GM10248 (cell line): ENCODE measurements around the gene ACSF2.
"Not testable (repeated sequence)": the region's sequence is repeated elsewhere in the genome, so short reads cannot be mapped to it uniquely, and the experiment has no call there.

ENCODE experiments used
- CTCF ChIA-PET: fragments of 300-600 bp; sonication (Branson Sonifier 250); formaldehyde crosslinking; extraction: SDS; loops from one replicate; lab custom pipeline; 2021; ENCODE audit warnings: antibody characterized with exemption; lab: Yijun Ruan, JAX
- POLR2A ChIA-PET: fragments of 350-650 bp; sonication (Branson Sonifier 250); formaldehyde crosslinking; extraction: SDS; loops from one replicate; lab custom pipeline; 2020; ENCODE audit warnings: antibody characterized with exemption; lab: Yijun Ruan, JAX
- DNase-seq: peaks from one replicate; pipeline ENCODE4 v3.0.0; 2012; ENCODE audit errors: extremely low spot score
- CTCF ChIP-seq: IDR thresholded peaks from 2 replicates; pipeline ENCODE4 v1.5.1; 2012; ENCODE audit warnings: mild to moderate bottlenecking, low read depth; ENCODE audit errors: extremely low read depth, missing control alignments, control extremely low read depth

Gene ACSF2

GRCh38 chr17:50394711-50395110, 31.3 kb upstream of the ACSF2 start:
- CTCF ChIA-PET = interaction anchor here (4.3 kb wide), 1 partner anchor 84 kb away, joined by 19 read pairs; the partner anchor contains the start of gene RSAD1
- DNase-seq = no peak
- TF ChIP-seq CTCF = no peak
- POLR2A ChIA-PET = no interaction called here

- POLR2A ChIA-PET = interaction anchor here (0.6 to 1.8 kb wide), 5 partner anchors 10 to 1204 kb away, joined by 3 to 6 read pairs (median 4); no protein-coding TSS in a partner anchor
- DNase-seq = peak; percentile 20
Observed at GRCh38 chr17:50396261-50397110, 29.5 kb upstream of the ACSF2 start.

GRCh38 chr17:50397111-50397918, 28.7 kb upstream of the ACSF2 start, which contains the start of gene LRRC59:
LRRC59 (minus strand) TSS chr17:50397523; CDS start chr17:50397317, 206 bp downstream.
- ChIA-PET CTCF (interaction anchor here (0.7 to 4.7 kb wide), 53 partner anchors 10 to 470 kb away, joined by 3 to 59 read pairs (median 5); partner anchors contain the start of genes ACSF2, CHAD, EME1 and MRPL27), POLR2A (interaction anchor here (0.6 to 1.8 kb wide), 3 partner anchors 9 to 266 kb away, joined by 3 to 6 read pairs (median 4); no protein-coding TSS in a partner anchor)
- TF ChIP-seq CTCF = peak; percentile 100
- DNase-seq = peak; percentile 94

More at GRCh38 chr17:50396261-50397110, 29.5 kb upstream of the ACSF2 start:
- CTCF ChIA-PET = interaction anchor here (0.7 to 4.7 kb wide), 44 partner anchors 10 to 471 kb away, joined by 3 to 59 read pairs (median 6); partner anchors contain the start of genes ACSF2, CHAD, EME1 and MRPL27
- TF ChIP-seq CTCF = no peak

GRCh38 chr17:50397919-50398285, 28.1 kb upstream of the ACSF2 start:
- ChIA-PET CTCF (interaction anchor here (0.7 to 4.7 kb wide), 47 partner anchors 9 to 469 kb away, joined by 3 to 59 read pairs (median 7); partner anchors contain the start of genes ACSF2, CHAD, EME1 and MRPL27), POLR2A (interaction anchor here (1.2 to 1.8 kb wide), 2 partner anchors 8 to 16 kb away, joined by 4 to 6 read pairs; no protein-coding TSS in a partner anchor)
- TF ChIP-seq CTCF = no peak
- DNase-seq = peak; percentile 11

GRCh38 chr17:50398672-50399071, 27.3 kb upstream of the ACSF2 start:
- POLR2A ChIA-PET = not testable (repeated sequence)

GRCh38 chr17:50399591-50399990, 26.4 kb upstream of the ACSF2 start:
- CTCF ChIA-PET = interaction anchor here (1.2 to 4.7 kb wide), 8 partner anchors 13 to 284 kb away, joined by 3 to 59 read pairs (median 26); partner anchors contain the start of gene XYLT2
- DNase-seq, POLR2A ChIA-PET: not testable (repeated sequence)

More at GRCh38 chr17:50398672-50399071, 27.3 kb upstream of the ACSF2 start:
- CTCF ChIA-PET = interaction anchor here (1.2 to 4.7 kb wide), 19 partner anchors 8 to 284 kb away, joined by 3 to 59 read pairs (median 20); partner anchors contain the start of genes ACSF2, EME1, MRPL27 and RSAD1
- not testable (repeated sequence) for DNase-seq

GRCh38 chr17:50405351-50405750, 20.7 kb upstream of the ACSF2 start:
- CTCF ChIA-PET = interaction anchor here (1.0 to 4.4 kb wide), 4 partner anchors 8 to 46 kb away, joined by 3 to 38 read pairs (median 4); partner anchors contain the start of gene LRRC59
- DNase-seq = not testable (repeated sequence)
- POLR2A ChIA-PET = interaction anchor here (2.2 kb wide), 1 partner anchor 8 kb away, joined by 6 read pairs; the partner anchor contains the start of gene LRRC59
